ENCODE data around the gene MOSPD2.

DNA sequence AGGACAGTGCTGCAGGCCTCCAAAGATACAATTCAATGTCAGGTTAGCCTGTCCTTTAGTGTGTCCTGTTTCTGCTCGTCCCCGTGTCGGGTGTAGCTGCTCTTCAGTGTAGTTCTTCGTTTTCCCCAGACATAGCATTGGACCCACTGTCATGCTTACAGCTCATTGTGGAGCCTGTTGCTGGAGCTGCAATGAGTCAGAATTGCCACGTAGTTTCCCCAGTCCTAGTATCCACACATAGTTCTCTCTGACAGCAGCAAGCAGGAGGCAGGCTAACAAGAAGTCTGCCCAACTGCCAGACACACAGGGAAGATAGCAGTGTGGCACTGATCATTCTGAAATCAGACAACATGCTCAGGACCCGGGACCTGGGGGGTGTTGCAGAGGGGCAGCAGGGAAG lies 49.2 kb downstream of the MOSPD2 start:
- TF ChIP-seq, protein P1, sequence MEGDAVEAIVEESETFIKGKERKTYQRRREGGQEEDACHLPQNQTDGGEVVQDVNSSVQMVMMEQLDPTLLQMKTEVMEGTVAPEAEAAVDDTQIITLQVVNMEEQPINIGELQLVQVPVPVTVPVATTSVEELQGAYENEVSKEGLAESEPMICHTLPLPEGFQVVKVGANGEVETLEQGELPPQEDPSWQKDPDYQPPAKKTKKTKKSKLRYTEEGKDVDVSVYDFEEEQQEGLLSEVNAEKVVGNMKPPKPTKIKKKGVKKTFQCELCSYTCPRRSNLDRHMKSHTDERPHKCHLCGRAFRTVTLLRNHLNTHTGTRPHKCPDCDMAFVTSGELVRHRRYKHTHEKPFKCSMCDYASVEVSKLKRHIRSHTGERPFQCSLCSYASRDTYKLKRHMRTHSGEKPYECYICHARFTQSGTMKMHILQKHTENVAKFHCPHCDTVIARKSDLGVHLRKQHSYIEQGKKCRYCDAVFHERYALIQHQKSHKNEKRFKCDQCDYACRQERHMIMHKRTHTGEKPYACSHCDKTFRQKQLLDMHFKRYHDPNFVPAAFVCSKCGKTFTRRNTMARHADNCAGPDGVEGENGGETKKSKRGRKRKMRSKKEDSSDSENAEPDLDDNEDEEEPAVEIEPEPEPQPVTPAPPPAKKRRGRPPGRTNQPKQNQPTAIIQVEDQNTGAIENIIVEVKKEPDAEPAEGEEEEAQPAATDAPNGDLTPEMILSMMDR (IDR thresholded peaks at IDR 0.05), result no peak
- TF ChIP-seq POLR2A (IDR thresholded peaks at IDR 0.05), result no peak
- no peak for TF ChIP-seq POLR2AphosphoS5 (IDR thresholded peaks at IDR 0.05)

All from transverse colon (tissue), 4 donors.